ENCODE results near the gene CDKN2AIP. TPM values are rescaled to one million over a fixed set of nuclear protein-coding genes. Genes with fewer than 3 reads are reported as not detected.

Gene CDKN2AIP
- total RNA-seq, 1 experiment from 2014 or later, result 20.6 TPM

GRCh38 chr4:183448436-183448835, 4.0 kb downstream of the CDKN2AIP start:
- Histone ChIP-seq H3K27me3 (replicated peaks; ENCODE audit: insufficient read depth, low read depth, low read length, poor library complexity) (no peaks in the 10 kb centered on the region), H3K9me3 (ENCODE audit: low read depth, low read length, poor library complexity, severe bottlenecking) (no peaks in the 10 kb centered on the region), H3K4me1 (ENCODE audit: insufficient read depth, low read length, poor library complexity, severe bottlenecking) (peaks cover 15% of the 10 kb centered on the region), H3K36me3 (ENCODE audit: insufficient read depth, low read length, poor library complexity, severe bottlenecking) (peaks cover 49% of the 10 kb centered on the region), H3K27ac (ENCODE audit: low read depth, low read length, poor library complexity, severe bottlenecking) (no peak overlapping the region), H3K4me3 (ENCODE audit: low read depth, low read length, poor library complexity, severe bottlenecking) (no peak overlapping the region)
- intact Hi-C loops (cut with micrococcal nuclease; ENCODE audit: unreplicated experiment), result no loop called here
- ChIA-PET CTCF (no interaction called here), POLR2A (ENCODE audit: low non-redundant PET) (no interaction called here)
- no TSS peak for BruUV-seq (replicated peaks)
- no peak for DNase-seq (ENCODE audit: low spot score)
- TF ChIP-seq CTCF (conservative IDR thresholded peaks at IDR 0.05; ENCODE audit: low read depth, low read length), result no peak
- TF ChIP-seq EZH2 (IDR thresholded peaks at IDR 0.05; ENCODE audit: borderline replicate concordance, low read depth, low read length, poor library complexity, severe bottlenecking), result no peak

GRCh38 chr4:183449193-183449882, 4.9 kb downstream of the CDKN2AIP start:
- H3K4me3 ChIP-seq (ENCODE audit: low read depth, low read length, poor library complexity, severe bottlenecking), result no peak overlapping the region
- DNase-seq (ENCODE audit: low spot score), result no peak
- no TSS peak for BruUV-seq (replicated peaks)
- ChIA-PET POLR2A (ENCODE audit: low non-redundant PET) (no interaction called here), CTCF (no interaction called here)
- no peak for TF ChIP-seq EZH2 (IDR thresholded peaks at IDR 0.05; ENCODE audit: borderline replicate concordance, low read depth, low read length, poor library complexity, severe bottlenecking)
- no peak for TF ChIP-seq CTCF (conservative IDR thresholded peaks at IDR 0.05; ENCODE audit: low read depth, low read length)
- peaks cover 13% of the 10 kb centered on the region for H3K4me1 ChIP-seq (ENCODE audit: insufficient read depth, low read length, poor library complexity, severe bottlenecking)
- H3K36me3 ChIP-seq (ENCODE audit: insufficient read depth, low read length, poor library complexity, severe bottlenecking), result peaks cover 49% of the 10 kb centered on the region
- no peaks in the 10 kb centered on the region for H3K27me3 ChIP-seq (replicated peaks; ENCODE audit: insufficient read depth, low read depth, low read length, poor library complexity)
- intact Hi-C loops (cut with micrococcal nuclease; ENCODE audit: unreplicated experiment), result no loop called here
- no peaks in the 10 kb centered on the region for H3K9me3 ChIP-seq (ENCODE audit: low read depth, low read length, poor library complexity, severe bottlenecking)
- H3K27ac ChIP-seq (ENCODE audit: low read depth, low read length, poor library complexity, severe bottlenecking), result no peak overlapping the region

GRCh38 chr4:183450108-183450507, 5.7 kb downstream of the CDKN2AIP start:
- ChIA-PET CTCF (no interaction called here), POLR2A (ENCODE audit: low non-redundant PET) (no interaction called here)
- Histone ChIP-seq H3K27ac (ENCODE audit: low read depth, low read length, poor library complexity, severe bottlenecking) (no peak overlapping the region), H3K27me3 (replicated peaks; ENCODE audit: insufficient read depth, low read depth, low read length, poor library complexity) (no peaks in the 10 kb centered on the region), H3K4me3 (ENCODE audit: low read depth, low read length, poor library complexity, severe bottlenecking) (no peak overlapping the region), H3K4me1 (ENCODE audit: insufficient read depth, low read length, poor library complexity, severe bottlenecking) (peaks cover 13% of the 10 kb centered on the region), H3K36me3 (ENCODE audit: insufficient read depth, low read length, poor library complexity, severe bottlenecking) (peaks cover 49% of the 10 kb centered on the region), H3K9me3 (ENCODE audit: low read depth, low read length, poor library complexity, severe bottlenecking) (no peaks in the 10 kb centered on the region)
- TF ChIP-seq EZH2 (IDR thresholded peaks at IDR 0.05; ENCODE audit: borderline replicate concordance, low read depth, low read length, poor library complexity, severe bottlenecking), result no peak
- no peak for TF ChIP-seq CTCF (conservative IDR thresholded peaks at IDR 0.05; ENCODE audit: low read depth, low read length)
- DNase-seq (ENCODE audit: low spot score), result no peak
- no TSS peak for BruUV-seq (replicated peaks)
- intact Hi-C loops (cut with micrococcal nuclease; ENCODE audit: unreplicated experiment), result no loop called here
